GM19351 (cell line): ENCODE measurements around the gene PKD2L1.
"Not testable (repeated sequence)": the region's sequence is repeated elsewhere in the genome, so short reads cannot be mapped to it uniquely, and the experiment has no call there.

Source experiments
- ATAC-seq: cut with Tn5 transposase; IDR thresholded peaks from one replicate; pipeline ENCODE4 v1.9.1; 2021; ENCODE audit warnings: mild to moderate bottlenecking, moderate library complexity; ENCODE audit not compliant: unreplicated experiment

PKD2L1 gene

DNA sequence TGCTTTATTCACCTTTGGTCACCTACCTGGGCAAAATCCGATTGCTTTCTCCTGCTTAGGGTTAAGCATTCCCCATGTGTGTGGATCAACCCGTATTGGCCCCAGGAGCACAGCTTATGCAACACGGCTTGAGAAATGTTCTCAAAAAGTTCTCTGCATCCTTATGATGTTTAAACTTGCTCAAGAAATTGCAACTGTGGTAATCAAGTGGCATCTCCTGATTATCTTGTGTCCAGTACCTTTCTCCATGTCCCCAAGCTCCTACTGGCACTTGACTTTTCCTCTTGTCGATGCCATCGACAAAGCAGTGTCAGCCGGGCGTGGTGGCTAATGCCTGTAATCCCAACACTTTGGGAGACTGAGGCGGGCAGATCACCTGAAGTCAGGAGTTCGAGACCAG, 4.7 kb upstream of the PKD2L1 start:
- ATAC-seq = no peak

DNA sequence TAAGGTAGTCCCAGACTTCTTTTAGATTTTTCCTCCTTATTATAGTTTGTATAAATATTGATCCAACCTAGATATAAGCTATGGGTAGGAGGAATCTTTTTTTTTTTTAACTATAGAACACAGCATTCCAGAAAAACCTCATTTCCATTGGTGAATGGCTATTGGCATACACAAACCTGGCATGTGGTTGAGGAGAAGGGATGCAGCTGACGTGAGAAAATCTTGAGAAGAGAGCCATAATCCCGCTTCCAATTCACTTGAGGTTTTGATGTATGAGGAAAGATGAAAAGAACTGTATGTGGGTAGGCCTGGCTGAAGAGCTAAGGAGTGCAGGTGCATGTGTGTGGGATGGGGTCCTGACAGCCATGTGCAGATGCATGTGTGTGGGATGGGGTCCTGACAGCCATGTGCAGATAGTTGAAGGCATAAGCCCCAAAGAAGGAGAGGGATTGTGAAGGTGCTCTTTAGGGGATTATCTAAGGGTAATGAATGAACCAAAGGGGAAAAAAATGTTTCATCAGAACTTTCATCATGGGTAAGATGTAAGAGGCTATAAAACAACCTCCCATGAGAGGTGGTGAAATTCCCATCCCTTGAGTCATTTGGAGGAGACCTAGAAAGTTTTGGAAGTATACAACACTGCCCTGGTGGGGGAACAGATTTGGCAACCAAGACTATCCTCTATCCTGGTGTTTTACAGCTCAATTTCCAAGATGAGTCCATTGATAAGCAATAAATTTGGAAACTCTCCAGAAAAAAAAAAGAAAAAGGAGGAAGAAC, 3.8 kb upstream of the PKD2L1 start:
- no peak for ATAC-seq

DNA sequence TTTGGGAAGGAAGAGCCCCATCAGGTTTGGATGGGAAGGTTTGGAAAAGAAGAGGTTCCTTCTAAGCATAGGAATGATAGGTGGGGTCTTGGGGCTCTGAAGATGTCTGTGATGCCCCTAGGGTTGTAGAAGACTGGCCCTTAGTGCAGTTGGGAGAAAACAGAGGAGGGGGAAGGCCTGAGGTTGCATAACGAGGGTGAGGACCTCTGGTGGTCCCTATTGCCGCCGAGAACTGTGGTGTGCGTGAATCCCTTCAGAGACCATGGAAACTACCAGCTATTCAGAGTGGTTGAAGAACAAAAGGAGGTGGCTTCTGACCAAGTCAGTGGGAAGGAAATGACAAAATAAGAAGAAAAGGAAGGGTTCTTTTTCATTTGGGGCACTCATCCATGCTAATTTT, 3.1 kb upstream of the PKD2L1 start:
- no peak for ATAC-seq

DNA sequence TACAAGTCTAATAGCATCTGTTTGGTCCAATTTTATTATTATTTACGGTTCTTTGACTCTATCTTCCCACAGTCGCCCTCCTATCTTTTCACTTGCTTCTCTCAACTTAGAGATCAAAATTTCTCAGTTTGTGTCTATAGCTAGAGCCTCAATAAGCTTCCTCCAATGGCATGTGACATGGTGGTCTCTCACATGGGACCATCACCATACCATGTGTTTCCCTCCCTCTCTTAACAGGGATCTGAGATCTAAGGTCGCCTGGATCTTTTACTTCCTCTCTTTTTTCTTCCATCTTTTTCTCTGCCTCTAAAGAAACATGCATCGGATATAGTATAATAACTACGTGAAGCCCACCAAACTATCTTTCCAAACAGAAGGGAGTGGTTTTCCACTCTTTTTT, 1.8 kb downstream of the PKD2L1 start:
- no peak for ATAC-seq

DNA sequence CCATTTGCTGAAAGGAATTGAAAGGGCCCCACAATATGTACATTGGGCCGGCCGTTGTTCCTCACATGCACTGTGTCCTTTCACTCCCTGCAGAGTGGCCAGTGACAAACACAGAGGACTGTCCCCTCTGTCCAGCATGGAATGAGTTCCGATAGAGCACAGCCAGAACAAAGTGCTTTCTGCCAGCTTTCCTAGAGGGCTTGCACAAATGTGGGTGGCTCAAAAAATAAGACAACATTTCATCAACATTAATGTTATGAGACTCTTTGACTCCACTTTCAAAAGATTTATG, 2.4 kb downstream of the PKD2L1 start:
- no peak for ATAC-seq

DNA sequence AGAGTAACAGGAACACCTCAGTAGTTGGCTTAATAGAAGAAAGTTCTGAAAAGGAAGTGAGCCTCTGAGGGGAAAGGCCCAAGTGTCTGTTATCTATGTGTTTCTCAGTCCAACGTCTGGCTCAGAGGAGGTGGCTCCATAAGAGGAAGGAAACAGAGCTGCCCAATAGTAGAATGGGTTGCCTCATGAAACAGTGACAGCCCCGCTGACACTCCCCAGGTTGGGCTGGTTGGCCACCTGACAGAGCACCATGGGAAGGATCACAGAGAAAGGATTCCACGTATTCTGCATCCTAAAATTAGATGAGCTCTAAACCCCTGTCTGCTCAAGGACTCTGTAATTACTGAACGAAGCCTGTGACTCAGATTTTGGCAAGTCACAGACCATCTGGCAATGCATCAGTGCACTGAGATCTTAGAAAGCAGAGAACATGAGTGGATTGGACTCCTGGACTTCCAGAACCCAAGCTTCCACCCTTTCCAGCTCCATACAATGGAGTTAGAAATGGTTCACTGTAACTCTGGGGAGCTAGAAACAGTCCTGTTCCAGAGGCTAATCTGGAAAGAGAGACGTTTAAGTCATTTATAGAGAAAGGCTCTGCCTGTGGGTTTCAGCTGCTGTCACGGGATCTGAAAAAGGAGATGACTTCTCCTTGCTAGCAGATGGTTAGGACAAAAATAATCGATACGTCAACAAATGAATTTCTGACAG, 2.9 kb downstream of the PKD2L1 start:
- ATAC-seq = peak; percentile 100

DNA sequence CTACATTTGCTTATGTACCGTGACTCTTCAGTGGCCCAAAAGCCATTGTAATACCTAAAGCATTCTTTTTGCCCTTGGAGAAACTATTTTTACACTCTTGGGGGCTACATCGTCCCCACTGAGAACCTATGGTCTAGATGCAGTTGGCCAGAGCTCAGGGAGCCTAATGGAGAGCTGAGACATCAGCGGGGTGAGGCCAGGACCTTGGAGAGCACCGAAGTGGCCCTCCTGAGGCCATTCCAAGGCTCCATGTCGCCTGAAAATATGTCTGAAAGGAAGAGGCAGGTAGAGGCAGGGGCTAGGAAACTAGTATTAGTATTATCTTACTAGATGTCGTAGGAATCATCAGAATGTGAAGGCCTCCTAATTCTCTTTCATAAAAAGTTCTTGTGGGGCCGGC, 4.9 kb downstream of the PKD2L1 start:
- no peak for ATAC-seq

DNA sequence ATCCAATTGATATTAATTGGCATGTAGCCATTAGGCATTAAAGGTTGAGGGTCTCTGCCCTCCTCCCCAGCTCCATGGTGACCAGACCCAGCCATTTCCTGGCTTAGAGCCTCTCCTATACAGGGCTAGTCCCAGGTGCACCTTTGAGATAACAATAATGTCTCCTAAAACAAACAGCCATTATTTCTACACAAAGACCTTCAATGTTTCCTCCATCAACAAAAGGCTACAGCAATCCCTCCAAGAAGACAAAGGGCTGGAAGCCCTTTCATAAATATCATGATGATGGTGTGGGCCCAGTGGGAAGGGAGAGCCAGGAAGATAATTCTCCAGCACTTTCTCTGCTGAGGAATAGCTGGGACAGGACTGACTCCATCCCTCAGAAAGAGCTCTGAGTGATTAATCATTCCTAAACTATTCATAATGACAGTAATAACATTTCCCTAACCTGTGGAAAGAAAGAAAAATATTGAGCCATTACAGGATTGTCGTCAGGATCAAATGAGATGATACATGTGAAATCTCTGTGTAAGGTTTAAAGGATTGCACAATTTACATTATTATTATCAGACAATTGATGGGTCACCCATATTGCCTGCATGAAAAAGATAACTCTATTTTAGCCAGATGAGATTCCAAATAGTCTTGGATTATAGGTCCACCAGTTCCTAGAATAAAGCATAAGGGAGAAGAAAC, 10.2 kb downstream of the PKD2L1 start:
- ATAC-seq = no peak

DNA sequence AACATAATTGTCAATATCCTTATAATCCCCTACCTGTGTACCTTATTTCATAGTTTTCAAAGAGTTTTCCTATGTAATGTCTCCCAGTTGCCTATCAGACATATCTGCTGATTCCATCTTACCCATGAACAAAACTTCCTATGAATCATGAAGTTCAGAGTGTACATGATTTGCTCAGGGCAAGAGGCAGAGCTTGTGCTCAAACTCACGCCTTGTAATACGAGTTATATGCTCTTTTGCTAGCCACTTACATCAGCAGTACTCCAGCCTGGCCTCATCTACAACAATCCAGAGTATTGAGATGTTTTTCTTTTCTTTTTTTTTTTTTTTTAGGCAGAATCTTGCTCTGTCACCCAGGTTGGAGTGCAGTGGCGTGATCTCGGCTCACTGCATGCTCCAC, 11.8 kb downstream of the PKD2L1 start:
- no peak for ATAC-seq

DNA sequence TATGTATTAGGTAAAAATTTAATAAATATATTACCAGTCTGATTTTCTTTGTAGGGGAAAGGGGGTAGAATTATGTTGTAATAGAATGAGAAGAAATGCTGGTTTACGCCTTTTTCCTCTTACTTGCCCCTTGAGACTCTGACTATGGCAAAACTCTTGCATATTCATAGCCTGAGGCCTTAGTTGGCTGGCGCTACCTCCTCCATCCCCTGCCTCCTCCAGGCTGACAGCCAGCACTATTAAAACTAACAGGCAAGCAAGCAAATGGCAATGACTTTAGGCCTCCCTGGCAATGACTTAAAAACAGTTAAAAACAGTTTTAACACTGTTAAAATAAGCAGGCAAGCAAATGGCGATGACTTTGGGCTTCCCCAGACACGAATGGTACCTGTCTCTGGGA, 14.4 kb downstream of the PKD2L1 start:
- no peak for ATAC-seq

DNA sequence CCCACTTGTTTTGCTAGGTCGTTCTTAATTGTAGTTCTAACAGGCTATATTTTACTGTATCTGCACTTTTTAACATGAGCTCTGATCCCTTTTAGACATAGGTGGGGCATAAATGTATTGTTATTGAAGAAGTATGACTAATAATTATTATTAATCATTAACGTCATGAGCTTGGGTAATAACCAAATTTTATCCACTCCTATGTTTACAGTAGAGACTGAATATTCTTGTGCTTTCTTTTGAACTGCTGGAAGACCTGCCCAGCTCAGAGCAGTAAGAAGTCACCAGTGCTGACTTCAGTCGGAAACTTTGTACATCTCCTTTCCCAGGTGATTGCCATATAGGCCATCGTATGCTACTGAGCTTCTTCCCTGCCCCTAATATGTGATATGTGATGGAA, 18.7 kb downstream of the PKD2L1 start:
- no peak for ATAC-seq

DNA sequence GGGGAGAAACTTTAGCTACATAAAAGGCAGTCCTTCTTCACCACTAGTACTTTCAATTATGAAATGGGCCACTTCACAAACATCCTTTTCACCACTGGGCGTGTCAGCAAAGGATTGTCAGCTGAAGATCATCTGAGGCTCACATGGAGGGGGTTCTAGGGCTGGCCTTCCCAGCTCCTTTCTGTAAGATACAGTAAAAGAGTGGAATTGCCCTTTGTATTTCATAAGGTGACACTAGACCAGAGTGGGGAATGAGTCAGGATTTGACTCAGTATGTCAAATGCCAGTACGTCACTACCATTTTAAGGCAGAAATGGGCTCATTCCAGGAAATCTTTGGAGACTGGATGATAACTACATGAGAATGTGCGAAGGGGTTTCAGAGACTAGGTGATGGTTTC, 22.3 kb downstream of the PKD2L1 start:
- ATAC-seq = no peak

DNA sequence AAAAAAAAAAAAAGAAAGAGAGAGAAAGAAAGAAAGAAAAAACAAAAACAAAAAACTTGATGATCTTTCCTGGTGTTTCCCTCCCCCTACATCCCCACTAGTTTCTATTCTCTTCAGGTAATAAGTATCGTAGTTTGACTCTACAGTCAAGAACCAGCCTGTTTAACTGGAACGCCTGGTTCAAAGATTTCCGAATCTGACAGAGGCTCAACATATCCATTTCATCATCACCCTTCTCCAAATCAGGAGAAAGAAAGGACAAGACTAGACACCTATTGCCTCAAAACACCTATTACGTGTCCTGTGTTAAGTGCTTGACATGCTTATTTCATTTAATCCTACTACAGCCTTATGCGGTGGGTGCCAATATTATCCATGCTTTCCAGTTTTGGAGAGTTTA, 23.2 kb downstream of the PKD2L1 start:
- ATAC-seq = no peak

DNA sequence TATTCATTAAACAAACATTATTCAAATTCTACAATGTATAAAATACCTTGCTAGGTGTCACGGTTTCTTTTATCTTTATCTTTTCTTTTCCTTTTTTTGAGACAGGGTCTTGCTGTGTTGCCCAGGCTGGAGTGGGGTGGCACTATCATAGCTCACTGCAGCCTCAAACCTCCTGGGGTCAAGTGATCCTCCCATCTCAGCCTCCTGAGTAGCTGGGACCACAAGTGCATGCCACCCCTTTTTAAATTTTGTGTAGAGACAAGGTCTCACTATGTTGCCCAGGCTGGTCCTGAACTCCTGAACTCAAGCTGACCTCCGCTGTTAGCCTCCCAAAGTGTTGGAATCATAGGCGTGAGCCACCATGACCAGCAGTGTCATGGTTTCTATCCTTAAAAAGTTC, 25.6 kb downstream of the PKD2L1 start:
- ATAC-seq = no peak

DNA sequence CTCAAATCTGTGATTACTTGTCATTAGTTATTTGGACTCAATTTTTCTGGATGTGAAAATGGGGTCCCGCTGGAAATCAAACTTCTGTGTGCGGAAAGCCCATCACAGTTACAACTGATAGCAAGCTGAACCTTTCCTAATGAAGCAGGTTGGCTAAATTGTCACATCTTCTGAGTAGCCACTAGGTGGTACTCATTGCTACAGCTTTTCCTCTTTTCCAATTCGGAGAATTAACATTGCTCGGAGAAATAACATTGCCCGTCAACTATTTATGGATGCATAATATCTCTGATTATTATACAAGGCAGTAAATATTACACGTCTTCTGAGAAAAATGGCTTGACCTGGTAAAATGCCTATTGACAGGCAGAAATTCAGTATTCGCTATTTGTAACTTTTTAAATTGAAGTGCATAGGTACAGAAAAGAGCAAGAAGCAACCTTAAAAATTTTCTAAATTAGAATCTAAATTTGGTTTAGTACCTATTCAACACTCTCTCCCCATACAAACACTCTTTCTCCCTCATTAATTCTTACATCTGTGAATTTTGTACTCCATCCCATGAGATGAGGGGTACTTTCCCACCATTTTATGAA, 26.2 kb downstream of the PKD2L1 start:
- ATAC-seq = no peak

DNA sequence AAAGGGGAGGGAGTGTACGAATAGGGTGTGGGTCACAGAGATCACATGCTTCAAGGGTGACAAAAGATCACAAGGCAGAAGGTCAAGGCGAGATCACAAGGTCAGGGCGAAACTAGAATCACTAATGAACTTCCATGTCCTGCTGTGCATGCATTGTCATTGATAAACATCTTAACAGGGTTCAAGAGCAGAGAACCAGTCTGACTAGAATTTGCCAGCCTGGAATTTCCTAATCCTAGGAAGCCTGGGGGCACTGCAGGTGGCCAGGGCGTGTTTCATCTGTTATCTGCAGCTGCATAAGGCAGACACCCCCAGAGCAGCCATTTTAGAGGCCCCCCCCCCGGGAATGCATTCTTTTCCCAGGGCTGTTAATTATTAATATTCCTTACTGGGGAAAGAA, 28.9 kb downstream of the PKD2L1 start:
- not testable (repeated sequence) for ATAC-seq

DNA sequence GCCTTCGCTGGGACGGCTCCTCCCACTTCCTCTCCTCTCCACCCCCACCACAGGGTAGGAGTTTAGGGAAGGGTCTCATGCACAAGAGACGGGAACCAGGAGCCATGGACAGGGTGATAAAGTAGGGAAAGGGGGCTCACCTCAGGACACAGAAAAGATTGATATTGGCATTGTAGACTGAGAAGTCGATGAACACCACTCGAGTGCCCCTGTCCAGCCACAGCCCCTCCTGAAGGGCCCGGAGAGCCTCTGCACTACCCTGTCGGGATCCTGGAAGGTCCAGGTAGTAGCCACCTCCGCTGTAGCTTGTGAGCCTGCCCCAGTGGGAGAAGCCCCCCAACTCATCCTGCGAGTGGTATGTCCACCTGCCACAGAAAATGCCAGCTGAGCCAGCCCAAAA, 32.8 kb downstream of the PKD2L1 start:
- ATAC-seq = no peak

DNA sequence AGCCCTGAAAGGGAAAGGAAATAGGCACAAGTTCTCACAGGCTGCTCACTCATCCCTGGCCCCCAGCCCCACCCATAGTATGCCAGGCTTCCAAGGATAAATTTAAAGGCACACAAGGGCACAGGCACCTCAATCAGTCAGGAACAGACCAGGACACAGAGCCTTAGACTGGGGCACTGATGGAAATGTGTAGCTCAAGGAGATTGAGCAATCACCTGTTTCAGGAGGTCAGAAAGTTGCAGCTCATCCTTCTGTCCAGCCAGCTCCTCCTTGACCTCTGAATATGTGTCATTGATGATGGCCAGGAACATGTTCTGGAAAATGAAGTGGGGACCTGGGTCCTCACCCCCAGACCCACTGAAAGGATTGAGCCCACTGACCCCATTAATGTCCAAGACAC, 37.0 kb downstream of the PKD2L1 start:
- ATAC-seq = no peak

DNA sequence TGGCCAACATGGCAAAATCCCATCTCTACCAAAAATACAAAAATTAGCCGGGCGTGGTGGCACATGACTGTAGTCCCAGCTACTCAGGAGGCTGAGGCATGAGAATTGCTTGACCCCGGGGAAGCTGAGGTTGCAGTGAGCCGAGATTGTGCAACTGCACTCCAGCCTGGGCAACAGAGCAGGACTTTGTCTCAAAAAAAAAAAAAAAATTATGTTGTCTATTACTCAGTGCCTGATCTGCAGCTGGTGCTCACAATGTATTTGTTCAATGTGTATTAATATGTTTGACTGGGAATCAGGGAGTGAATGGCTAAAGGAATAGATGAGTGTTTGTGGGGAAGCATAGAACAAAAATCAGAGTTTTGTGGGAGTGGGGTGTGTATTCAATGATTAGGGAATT, 37.7 kb downstream of the PKD2L1 start:
- ATAC-seq = not testable (repeated sequence)

DNA sequence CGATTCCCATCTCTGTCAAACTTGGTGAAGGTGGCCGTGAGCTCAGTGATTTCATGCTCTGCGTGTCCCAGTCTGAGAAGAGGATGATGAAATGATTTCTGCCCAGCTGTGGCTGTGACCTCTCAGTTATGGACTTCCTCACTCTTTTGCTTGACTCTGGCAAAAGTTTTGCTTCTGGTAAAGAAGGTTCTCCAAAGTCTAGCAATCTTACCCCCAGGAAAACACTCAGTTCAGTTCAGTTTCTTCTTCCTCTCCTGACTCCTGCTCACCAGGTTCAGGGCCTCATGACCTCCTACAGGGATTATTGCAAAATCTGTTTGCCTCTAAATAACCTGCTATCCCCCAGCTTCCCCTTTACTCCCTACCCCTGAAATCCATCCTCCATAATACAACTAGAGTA, 38.7 kb downstream of the PKD2L1 start:
- ATAC-seq = no peak

DNA sequence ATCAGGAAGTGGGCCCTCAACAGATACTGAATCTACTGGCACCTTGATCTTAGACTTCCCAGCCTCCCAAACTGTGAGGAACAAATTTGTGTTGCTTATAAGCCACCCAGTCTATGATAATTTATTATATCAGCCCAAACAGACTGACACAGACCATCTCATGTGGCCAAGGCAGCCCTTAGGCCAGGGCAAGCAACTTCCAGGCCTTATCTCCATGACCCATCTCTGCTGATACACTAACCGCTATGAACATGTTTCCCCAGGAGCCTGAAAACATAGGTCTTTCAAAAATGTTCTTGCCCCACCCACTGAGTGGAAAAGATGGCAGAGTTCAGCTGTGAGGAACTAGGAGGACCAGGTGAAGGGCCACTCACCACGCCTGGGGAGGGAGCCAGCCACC, 40.4 kb downstream of the PKD2L1 start:
- no peak for ATAC-seq

DNA sequence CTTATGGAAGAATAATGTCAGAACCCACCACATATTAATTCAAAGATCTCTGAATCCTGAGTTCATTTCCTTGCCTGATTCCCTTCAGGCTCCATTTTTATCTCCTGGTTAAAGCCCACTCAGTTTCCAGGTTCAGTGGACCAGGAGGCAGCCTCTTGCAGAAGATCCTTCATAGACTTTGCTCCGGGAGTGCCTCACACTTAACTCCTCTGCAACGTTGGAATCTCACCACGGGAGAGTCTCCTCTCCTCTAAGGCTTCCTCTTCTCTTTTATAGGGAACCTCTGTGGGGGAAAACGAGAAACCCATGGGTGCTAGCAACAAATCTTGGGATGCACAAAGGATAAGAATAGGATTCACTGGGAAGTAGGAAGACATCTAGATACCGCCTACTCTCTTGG, 41.8 kb downstream of the PKD2L1 start:
- no peak for ATAC-seq
